ENCODE measurements around the gene SAXO1.

DNA sequence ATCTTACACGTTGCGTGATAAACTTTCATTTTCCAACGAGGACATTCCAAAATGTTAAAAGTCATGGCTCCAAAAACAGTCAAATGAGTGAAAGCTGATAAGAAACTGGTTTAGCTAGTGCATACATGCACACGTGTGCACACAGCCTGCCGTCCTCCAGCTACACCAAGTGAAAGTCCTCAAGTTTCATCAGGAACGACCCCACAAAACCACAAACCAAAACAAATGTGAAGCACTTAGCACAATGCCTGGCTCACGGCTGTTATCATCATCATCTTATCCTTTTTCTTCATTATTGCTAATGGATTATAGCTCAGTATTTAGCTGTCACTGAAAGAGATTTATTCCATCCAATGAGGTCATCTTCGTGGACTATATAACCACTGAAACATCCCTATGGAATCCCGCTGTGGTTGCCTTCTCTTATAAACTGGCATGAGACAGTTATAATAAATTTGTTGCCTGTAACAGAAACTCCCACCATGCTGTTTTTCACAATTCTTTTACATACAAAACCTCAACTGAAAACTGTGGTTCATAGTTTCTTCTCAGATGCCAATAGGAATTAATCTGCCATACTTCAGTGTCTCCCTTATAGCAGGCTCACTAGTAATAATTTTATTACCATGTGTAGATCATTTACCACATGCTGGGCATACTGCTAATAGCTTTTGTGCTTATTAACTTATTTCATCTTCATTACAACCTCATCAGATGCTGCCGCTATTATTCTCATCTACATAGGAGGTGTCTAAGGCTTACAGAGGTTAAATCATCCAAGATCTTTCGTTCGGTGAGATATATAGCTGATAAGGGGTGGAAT is 56.1 kb downstream of the SAXO1 start:
- TF ChIP-seq POLR2A (IDR thresholded peaks at IDR 0.05): no peak
- TF ChIP-seq, protein P1, sequence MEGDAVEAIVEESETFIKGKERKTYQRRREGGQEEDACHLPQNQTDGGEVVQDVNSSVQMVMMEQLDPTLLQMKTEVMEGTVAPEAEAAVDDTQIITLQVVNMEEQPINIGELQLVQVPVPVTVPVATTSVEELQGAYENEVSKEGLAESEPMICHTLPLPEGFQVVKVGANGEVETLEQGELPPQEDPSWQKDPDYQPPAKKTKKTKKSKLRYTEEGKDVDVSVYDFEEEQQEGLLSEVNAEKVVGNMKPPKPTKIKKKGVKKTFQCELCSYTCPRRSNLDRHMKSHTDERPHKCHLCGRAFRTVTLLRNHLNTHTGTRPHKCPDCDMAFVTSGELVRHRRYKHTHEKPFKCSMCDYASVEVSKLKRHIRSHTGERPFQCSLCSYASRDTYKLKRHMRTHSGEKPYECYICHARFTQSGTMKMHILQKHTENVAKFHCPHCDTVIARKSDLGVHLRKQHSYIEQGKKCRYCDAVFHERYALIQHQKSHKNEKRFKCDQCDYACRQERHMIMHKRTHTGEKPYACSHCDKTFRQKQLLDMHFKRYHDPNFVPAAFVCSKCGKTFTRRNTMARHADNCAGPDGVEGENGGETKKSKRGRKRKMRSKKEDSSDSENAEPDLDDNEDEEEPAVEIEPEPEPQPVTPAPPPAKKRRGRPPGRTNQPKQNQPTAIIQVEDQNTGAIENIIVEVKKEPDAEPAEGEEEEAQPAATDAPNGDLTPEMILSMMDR (IDR thresholded peaks at IDR 0.05): no peak

Measured in adrenal gland (tissue), 5 donors.